HEK293 (cell line): ENCODE data around the gene SYNPO.

Experiments used
- CTCF ChIA-PET: fragments of 350-600 bp; formaldehyde crosslinking; extraction: SDS; loops from one replicate; lab custom pipeline; 2021; ENCODE audit warnings: antibody characterized with exemption; lab: Yijun Ruan, JAX
- POLR2A ChIA-PET: fragments of 300-600 bp; formaldehyde crosslinking; extraction: SDS; loops from one replicate; lab custom pipeline; 2020; ENCODE audit warnings: antibody characterized with exemption, inconsistent platforms; lab: Yijun Ruan, JAX
- H3K27ac ChIP-seq: fragments of 200-500 bp; sonication (Bioruptor generic); 2 replicates; pipeline ENCODE4 v1.5.1; 2014; ENCODE audit warnings: low read depth, low read length, control low read depth, inconsistent platforms; ENCODE audit errors: extremely low read depth
- H3K36me3 ChIP-seq, 2 experiments: fragments of 200-500 bp in 1 of 2; sonication (Bioruptor generic) in 1 of 2; 1 replicate in 1 of 2; 2 replicates in 1 of 2; pipeline ENCODE4 v1.5.1; 2014 to 2017; ENCODE audit warnings: inconsistent platforms in 2 of 2, low read length in 2 of 2; ENCODE audit not compliant: control insufficient read depth in 2 of 2, insufficient read depth in 1 of 2
- H3K4me1 ChIP-seq: fragments of 200-500 bp; sonication (Bioruptor generic); 2 replicates; pipeline ENCODE4 v1.5.1; 2014; ENCODE audit warnings: mild to moderate bottlenecking, low read length, inconsistent platforms; ENCODE audit not compliant: control insufficient read depth, insufficient read depth
- H3K4me3 ChIP-seq: 2 replicates; pipeline ENCODE4 v1.5.1; 2011; ENCODE audit warnings: low read depth, mild to moderate bottlenecking, control low read depth, low read length, moderate library complexity
- H3K9me3 ChIP-seq: fragments of 200-500 bp; sonication (Bioruptor generic); 2 replicates; pipeline ENCODE4 v1.5.1; 2014; ENCODE audit warnings: low read depth, low read length, inconsistent platforms; ENCODE audit not compliant: control insufficient read depth, insufficient read depth
- GLIS1 ChIP-seq: fragments of 450-650 bp; formaldehyde crosslinking; IDR thresholded peaks from 2 replicates; pipeline ENCODE4 v1.5.1; 2016; ENCODE audit warnings: missing biosample characterization, missing genetic modification characterization
- OSR2 ChIP-seq: fragments of 450-650 bp; formaldehyde crosslinking; IDR thresholded peaks from 2 replicates; pipeline ENCODE4 v1.5.1; 2016; ENCODE audit warnings: missing biosample characterization, missing genetic modification characterization
- SALL2 ChIP-seq: fragments of 450-650 bp; formaldehyde crosslinking; IDR thresholded peaks from 2 replicates; pipeline ENCODE4 v1.5.0; 2017; ENCODE audit warnings: missing biosample characterization, mild to moderate bottlenecking, missing genetic modification characterization, borderline replicate concordance
- ZFP37 ChIP-seq: fragments of 450-650 bp; formaldehyde crosslinking; IDR thresholded peaks from 2 replicates; pipeline ENCODE4 v1.5.1; 2016; ENCODE audit warnings: missing biosample characterization, missing genetic modification characterization
- ZIC2 ChIP-seq: fragments of 450-650 bp; formaldehyde crosslinking; IDR thresholded peaks from 2 replicates; pipeline ENCODE4 v1.5.1; 2016; ENCODE audit warnings: missing biosample characterization, missing genetic modification characterization
- ZNF133 ChIP-seq: fragments of 450-650 bp; formaldehyde crosslinking; IDR thresholded peaks from 2 replicates; pipeline ENCODE4 v1.5.1; 2016; ENCODE audit warnings: missing biosample characterization, missing genetic modification characterization
- ZNF155 ChIP-seq: fragments of 450-650 bp; formaldehyde crosslinking; IDR thresholded peaks from 2 replicates; pipeline ENCODE4 v1.5.1; 2016; ENCODE audit warnings: missing biosample characterization, missing genetic modification characterization
- ZNF18 ChIP-seq: fragments of 450-650 bp; formaldehyde crosslinking; IDR thresholded peaks from 2 replicates; pipeline ENCODE4 v1.5.1; 2016; ENCODE audit warnings: missing biosample characterization, missing genetic modification characterization
- ZNF19 ChIP-seq: fragments of 450-650 bp; formaldehyde crosslinking; IDR thresholded peaks from 2 replicates; pipeline ENCODE4; 2016; ENCODE audit warnings: missing biosample characterization, missing genetic modification characterization, low read depth
- ZNF2 ChIP-seq: fragments of 450-650 bp; formaldehyde crosslinking; IDR thresholded peaks from 2 replicates; pipeline ENCODE4 v1.5.1; 2016; ENCODE audit warnings: missing biosample characterization, missing genetic modification characterization
- ZNF221 ChIP-seq: fragments of 450-650 bp; formaldehyde crosslinking; IDR thresholded peaks from 2 replicates; pipeline ENCODE4 v1.5.1; 2017; ENCODE audit warnings: missing biosample characterization, missing genetic modification characterization, borderline replicate concordance
- ZNF23 ChIP-seq: fragments of 450-650 bp; formaldehyde crosslinking; IDR thresholded peaks from 2 replicates; pipeline ENCODE4 v1.5.1; 2016; ENCODE audit warnings: missing biosample characterization, missing genetic modification characterization, borderline replicate concordance
- ZNF266 ChIP-seq: fragments of 450-650 bp; formaldehyde crosslinking; IDR thresholded peaks from 2 replicates; pipeline ENCODE4 v1.5.1; 2016; ENCODE audit warnings: missing biosample characterization, missing genetic modification characterization, low read depth
- ZNF274 ChIP-seq, 2 experiments: fragments of 200-500 bp in 1 of 2; fragments of 450-650 bp in 1 of 2; sonication (Bioruptor generic) in 1 of 2; formaldehyde crosslinking in 1 of 2; IDR thresholded peaks; 2 replicates each; pipeline versions ENCODE4 v1.5.1 to v1.6.1; 2014 to 2016; ENCODE audit warnings: borderline replicate concordance in 1 of 2, inconsistent platforms in 1 of 2, low read length in 1 of 2, missing biosample characterization in 1 of 2, missing genetic modification characterization in 1 of 2
- ZNF366 ChIP-seq: fragments of 450-650 bp; formaldehyde crosslinking; conservative IDR thresholded peaks from 2 replicates; pipeline ENCODE4 v1.5.1; 2016; ENCODE audit warnings: missing biosample characterization, missing genetic modification characterization
- ZNF423 ChIP-seq: fragments of 450-650 bp; formaldehyde crosslinking; IDR thresholded peaks from 2 replicates; pipeline ENCODE4 v1.5.1; 2016; ENCODE audit warnings: missing biosample characterization, missing genetic modification characterization
- ZNF433 ChIP-seq: fragments of 450-650 bp; formaldehyde crosslinking; IDR thresholded peaks from 2 replicates; pipeline ENCODE4 v1.5.1; 2016; ENCODE audit warnings: missing biosample characterization, missing genetic modification characterization, low read depth
- ZNF530 ChIP-seq: fragments of 450-650 bp; formaldehyde crosslinking; IDR thresholded peaks from 2 replicates; pipeline ENCODE4 v1.5.1; 2016; ENCODE audit warnings: low read depth, missing biosample characterization, missing genetic modification characterization
- ZNF596 ChIP-seq: fragments of 450-650 bp; IDR thresholded peaks from 2 replicates; pipeline ENCODE4 v1.5.0; 2018; ENCODE audit warnings: missing biosample characterization, mild to moderate bottlenecking, missing genetic modification characterization, moderate library complexity
- ZNF623 ChIP-seq: fragments of 450-650 bp; formaldehyde crosslinking; IDR thresholded peaks from 2 replicates; pipeline ENCODE4 v1.5.1; 2016; ENCODE audit warnings: missing biosample characterization, missing genetic modification characterization
- ZNF660 ChIP-seq: fragments of 450-650 bp; IDR thresholded peaks from 2 replicates; pipeline ENCODE4 v1.5.1; 2018; ENCODE audit warnings: missing biosample characterization, mild to moderate bottlenecking, missing genetic modification characterization
- ZNF704 ChIP-seq: fragments of 450-650 bp; formaldehyde crosslinking; IDR thresholded peaks from 2 replicates; pipeline ENCODE4 v1.5.1; 2016; ENCODE audit warnings: missing biosample characterization, missing genetic modification characterization
- ZNF785 ChIP-seq: fragments of 450-650 bp; formaldehyde crosslinking; IDR thresholded peaks from 2 replicates; pipeline ENCODE4 v1.5.1; 2016; ENCODE audit warnings: missing biosample characterization, missing genetic modification characterization
- ZNF837 ChIP-seq: fragments of 450-650 bp; formaldehyde crosslinking; IDR thresholded peaks from 2 replicates; pipeline ENCODE4 v1.5.1; 2016; ENCODE audit warnings: missing biosample characterization, missing genetic modification characterization
- ZSCAN16 ChIP-seq: fragments of 450-650 bp; formaldehyde crosslinking; IDR thresholded peaks from 2 replicates; pipeline ENCODE4 v1.5.1; 2016; ENCODE audit warnings: missing biosample characterization, missing genetic modification characterization
- TF ChIP-seq, protein P1 (sequence below): fragments of 450-650 bp; formaldehyde crosslinking; IDR thresholded peaks from 2 replicates; pipeline ENCODE4 v1.5.1; 2016; ENCODE audit warnings: missing biosample characterization, missing genetic modification characterization

The SYNPO gene

GRCh38 chr5:150600616-150601490, 39.6 kb upstream of the SYNPO start (continued):
- no peak for TF ChIP-seq ZNF704 (tag by site-specific recombination)
- TF ChIP-seq ZNF155 (tag by site-specific recombination): no peak
- TF ChIP-seq ZFP37 (tag by site-specific recombination): no peak
- no peak for TF ChIP-seq ZNF423 (tag by site-specific recombination)
- no peak for TF ChIP-seq SALL2 (tag by site-specific recombination)
- TF ChIP-seq ZNF596 (tag by site-specific recombination): no peak
- no peak for TF ChIP-seq ZSCAN16 (tag by site-specific recombination)
- TF ChIP-seq OSR2 (tag by site-specific recombination): no peak
- no peak for TF ChIP-seq ZNF19 (tag by site-specific recombination)

DNA sequence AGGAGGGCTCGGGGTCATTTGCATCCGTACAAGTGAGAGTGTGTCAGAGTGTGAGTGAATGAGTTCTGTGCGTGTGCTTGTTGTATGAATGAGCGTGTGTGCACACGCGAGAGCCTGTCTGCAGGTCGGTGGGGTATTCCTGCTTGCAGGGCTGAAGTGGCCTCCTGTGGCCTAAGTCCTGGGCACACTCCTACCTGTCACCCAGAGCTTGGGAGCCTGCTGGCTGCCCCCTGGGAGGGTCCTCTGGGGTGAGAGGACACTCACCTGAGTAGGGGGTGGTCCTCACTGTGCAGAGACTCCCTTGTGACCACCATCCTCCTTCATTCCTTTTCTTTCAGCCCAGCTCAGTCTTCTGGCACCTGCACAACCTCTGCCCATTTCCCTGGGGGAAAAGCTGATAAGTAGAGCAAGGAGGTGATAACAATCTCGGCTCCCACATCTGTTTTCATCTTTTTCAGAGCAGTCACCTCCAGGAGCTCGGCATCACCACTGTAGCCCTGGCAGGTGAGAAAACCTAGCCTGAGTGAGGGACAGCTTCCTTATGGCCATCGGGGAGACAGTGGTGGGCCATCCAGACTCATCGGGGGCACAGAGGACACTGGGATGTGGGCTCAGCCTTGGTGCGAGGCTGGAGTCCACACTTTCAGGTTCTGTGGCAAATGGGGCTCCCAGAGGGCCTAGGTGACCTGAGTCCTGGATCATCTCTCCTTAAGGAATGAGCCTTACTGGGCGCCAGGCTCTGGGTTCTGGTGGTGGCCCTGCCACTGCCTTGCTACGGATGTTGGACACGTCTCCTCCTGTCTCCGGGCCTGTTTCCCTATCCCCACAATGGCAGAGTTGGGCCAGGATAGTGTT, 38.7 kb upstream of the SYNPO start:
- H3K4me3 ChIP-seq: no peak overlapping the region
- POLR2A ChIA-PET: no interaction called here
- H3K27ac ChIP-seq: 0 out of 2 replicates have a peak overlapping the region, but pooled peaks have one; percentile 4
- CTCF ChIA-PET: interaction anchor here (0.6 kb wide), 1 partner anchor 56 kb away, joined by 4 read pairs; no protein-coding TSS in a partner anchor
- no peaks in the 10 kb centered on the region; the same call in 1 of the 2 replicates for H3K4me1 ChIP-seq
- TF ChIP-seq GLIS1 (tag by site-specific recombination): peak; percentile 38; the same call in 1 of the 2 replicates
- TF ChIP-seq ZNF133 (tag by site-specific recombination): peak; percentile 38
- TF ChIP-seq ZNF274 (IDR thresholded peaks at IDR 0.05; ENCODE audit: low read length): no peak
- TF ChIP-seq ZNF274 (tag by site-specific recombination; IDR thresholded peaks at IDR 0.05; ENCODE audit: borderline replicate concordance): no peak
- peak; percentile 83 for TF ChIP-seq ZIC2 (tag by site-specific recombination)
- H3K9me3 ChIP-seq: no peaks in the 10 kb centered on the region
- H3K36me3 ChIP-seq: no peaks in the 10 kb centered on the region

DNA sequence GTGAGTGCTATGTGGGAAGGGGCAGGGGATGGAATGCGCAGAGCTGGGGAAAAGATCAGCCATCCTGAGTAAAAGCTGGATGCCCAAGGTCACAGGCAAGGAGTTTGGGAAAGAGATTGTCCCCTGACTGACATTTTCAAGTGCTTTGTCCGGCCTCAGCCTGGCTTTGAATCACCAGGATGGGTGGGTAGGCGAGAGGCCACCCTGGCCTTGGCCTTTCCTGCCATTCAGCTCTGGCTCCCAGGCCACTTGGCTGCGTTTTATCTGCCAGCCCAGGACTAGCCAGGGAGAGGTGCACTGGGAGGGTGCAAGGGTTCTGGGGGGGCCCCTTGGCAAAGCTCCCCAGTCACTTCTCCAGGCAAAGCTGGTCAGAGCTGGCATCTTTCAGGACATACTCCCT, 37.4 kb upstream of the SYNPO start:
- no peak overlapping the region for H3K4me3 ChIP-seq
- H3K4me1 ChIP-seq: no peaks in the 10 kb centered on the region; the same call in 1 of the 2 replicates
- no peaks in the 10 kb centered on the region for H3K36me3 ChIP-seq
- no peaks in the 10 kb centered on the region for H3K9me3 ChIP-seq
- ChIA-PET CTCF (interaction anchor here (0.7 to 1.5 kb wide), 5 partner anchors 9 to 30 kb away, joined by 3 to 5 read pairs (median 3); no protein-coding TSS in a partner anchor), POLR2A (no interaction called here)
- H3K27ac ChIP-seq: no peak overlapping the region
- TF ChIP-seq, protein P1, sequence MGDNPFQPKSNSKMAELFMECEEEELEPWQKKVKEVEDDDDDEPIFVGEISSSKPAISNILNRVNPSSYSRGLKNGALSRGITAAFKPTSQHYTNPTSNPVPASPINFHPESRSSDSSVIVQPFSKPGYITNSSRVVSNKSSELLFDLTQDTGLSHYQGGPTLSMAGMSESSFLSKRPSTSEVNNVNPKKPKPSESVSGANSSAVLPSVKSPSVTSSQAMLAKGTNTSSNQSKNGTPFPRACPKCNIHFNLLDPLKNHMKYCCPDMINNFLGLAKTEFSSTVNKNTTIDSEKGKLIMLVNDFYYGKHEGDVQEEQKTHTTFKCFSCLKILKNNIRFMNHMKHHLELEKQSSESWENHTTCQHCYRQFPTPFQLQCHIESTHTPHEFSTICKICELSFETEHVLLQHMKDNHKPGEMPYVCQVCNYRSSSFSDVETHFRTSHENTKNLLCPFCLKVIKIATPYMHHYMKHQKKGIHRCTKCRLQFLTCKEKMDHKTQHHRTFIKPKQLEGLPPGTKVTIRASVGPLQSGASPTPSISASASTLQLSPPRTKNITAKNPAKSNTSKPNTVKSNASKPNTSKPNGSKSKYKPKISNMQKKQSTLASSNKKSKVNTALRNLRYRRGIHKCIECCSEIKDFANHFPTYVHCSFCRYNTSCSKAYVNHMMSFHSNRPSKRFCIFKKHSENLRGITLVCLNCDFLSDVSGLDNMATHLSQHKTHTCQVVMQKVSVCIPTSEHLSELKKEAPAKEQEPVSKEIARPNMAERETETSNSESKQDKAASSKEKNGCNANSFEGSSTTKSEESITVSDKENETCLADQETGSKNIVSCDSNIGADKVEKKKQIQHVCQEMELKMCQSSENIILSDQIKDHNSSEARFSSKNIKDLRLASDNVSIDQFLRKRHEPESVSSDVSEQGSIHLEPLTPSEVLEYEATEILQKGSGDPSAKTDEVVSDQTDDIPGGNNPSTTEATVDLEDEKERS (tag by site-specific recombination): no peak
- TF ChIP-seq ZNF785 (no peak), ZNF660 (tag by site-specific recombination) (no peak), ZNF366 (no peak), ZNF18 (tag by site-specific recombination) (no peak), ZNF623 (tag by site-specific recombination) (no peak), ZNF266 (no peak), ZNF2 (no peak), ZNF837 (tag by site-specific recombination) (no peak), ZNF221 (tag by site-specific recombination) (no peak), ZNF433 (no peak), ZNF23 (tag by site-specific recombination) (no peak), ZNF530 (tag by site-specific recombination) (no peak)
